Osteoblast (primary cell): Measurements from ENCODE around the gene MLEC. TPM values are rescaled to one million over a fixed set of nuclear protein-coding genes. Genes with fewer than 3 reads are reported as not detected.

Experiments used
- DNase-seq: peaks from one replicate; pipeline ENCODE4 v3.0.0; 2011; ENCODE audit warnings: low spot score, mixed read lengths; ENCODE audit not compliant: insufficient read length; ENCODE audit errors: missing footprints
- H2AFZ ChIP-seq: 2 replicates; pipeline ENCODE4 v1.6.0; 2011; ENCODE audit warnings: mild to moderate bottlenecking, low read length
- H3K27ac ChIP-seq: 2 replicates; pipeline ENCODE4 v1.5.1; 2011; ENCODE audit warnings: mild to moderate bottlenecking, low read depth, low read length, moderate library complexity
- H3K27me3 ChIP-seq: 2 replicates; pipeline ENCODE4 v1.6.0; 2012; ENCODE audit warnings: mild to moderate bottlenecking, control low read depth, inconsistent platforms, low read length, moderate library complexity; ENCODE audit not compliant: insufficient read depth
- H3K36me3 ChIP-seq: 2 replicates; pipeline ENCODE4 v1.5.1; 2011; ENCODE audit warnings: mild to moderate bottlenecking, low read length, control low read depth, moderate library complexity; ENCODE audit not compliant: insufficient read depth
- H3K4me1 ChIP-seq: 2 replicates; pipeline ENCODE4 v1.5.1; 2011; ENCODE audit warnings: mild to moderate bottlenecking, low read length, control low read depth, moderate library complexity; ENCODE audit not compliant: insufficient read depth
- H3K4me2 ChIP-seq: 2 replicates; pipeline ENCODE4 v1.6.0; 2011; ENCODE audit warnings: mild to moderate bottlenecking, low read length; ENCODE audit not compliant: insufficient read depth
- H3K4me3 ChIP-seq: fragments of 200-600 bp; sonication (generic); 3 replicates; pipeline ENCODE4 v1.5.1; 2012; ENCODE audit warnings: mild to moderate bottlenecking, low read length, inconsistent platforms; ENCODE audit not compliant: insufficient read depth
- H3K79me2 ChIP-seq: 2 replicates; pipeline ENCODE4 v1.6.0; 2012; ENCODE audit warnings: mild to moderate bottlenecking, low read length, control low read depth, inconsistent platforms; ENCODE audit not compliant: insufficient read depth
- H3K9me3 ChIP-seq: 2 replicates; pipeline ENCODE4 v1.5.1; 2011; ENCODE audit warnings: low read depth, low read length, control low read depth
- H4K20me1 ChIP-seq: 2 replicates; pipeline ENCODE4 v1.6.0; 2012; ENCODE audit warnings: mild to moderate bottlenecking, low read length, control low read depth; ENCODE audit not compliant: insufficient read depth
- total RNA-seq: library from RNA; depleted of rRNA; stranded (reverse); fragments of >200 nt; gene quantifications from 2 replicates; pipeline ENCODE4 v1.2.3, GENCODE V29; 2012
- TF ChIP-seq, protein P1 (sequence below): IDR thresholded peaks from 2 replicates; pipeline ENCODE4 v1.5.1; 2011; ENCODE audit warnings: mild to moderate bottlenecking, low read depth, low read length, moderate library complexity; ENCODE audit errors: extremely low read depth

The MLEC gene
- total RNA-seq, 1 donor, result 89.8 TPM

DNA sequence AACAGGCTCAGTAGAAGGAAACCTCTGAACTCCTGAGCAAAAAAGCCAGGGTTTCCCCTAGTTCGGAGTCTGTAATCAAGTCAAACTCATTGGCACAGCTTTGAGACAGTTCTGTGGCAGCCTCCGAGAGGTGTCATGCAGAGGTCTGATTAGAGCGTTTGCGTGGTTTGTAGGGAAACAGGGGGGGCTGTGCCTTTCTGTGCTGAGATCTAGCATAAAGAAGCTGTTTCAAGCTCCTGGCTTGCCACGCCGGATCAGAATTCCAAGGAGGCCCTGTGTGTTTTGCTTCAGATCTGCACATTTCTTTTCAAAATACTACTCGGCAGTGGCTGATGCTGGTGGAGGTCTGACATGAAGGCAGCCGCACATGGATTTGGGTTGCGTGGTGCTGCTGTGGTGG is 44.8 kb upstream of the MLEC start:
- no peak overlapping the region for H3K27ac ChIP-seq

DNA sequence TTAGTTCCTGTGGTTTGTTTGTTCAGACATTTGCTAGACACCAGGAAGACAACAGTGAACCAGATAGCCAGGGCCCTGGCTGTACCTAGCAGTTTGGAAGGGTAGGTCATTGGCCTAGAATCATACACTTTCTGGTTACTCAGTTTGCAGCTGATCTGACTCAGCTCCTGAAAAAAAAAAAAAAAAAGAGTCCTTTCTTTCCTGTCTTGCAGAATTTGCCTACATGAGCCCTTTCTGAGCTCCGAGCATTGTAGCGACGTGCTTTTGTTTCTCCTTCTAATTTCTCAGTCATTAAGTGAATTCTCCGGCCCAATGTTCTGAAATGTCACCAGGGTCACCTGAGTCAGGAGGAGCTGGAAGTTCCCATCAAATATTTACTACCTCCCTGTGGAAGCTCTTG is 44.1 kb upstream of the MLEC start:
- Histone ChIP-seq H3K36me3 (no peaks in the 10 kb centered on the region), H3K27me3 (peaks cover 61% of the 10 kb centered on the region), H3K4me3 (no peak overlapping the region), H2AFZ (no peak overlapping the region), H3K79me2 (no peaks in the 10 kb centered on the region), H3K9me3 (no peaks in the 10 kb centered on the region), H3K4me1 (no peaks in the 10 kb centered on the region), H3K27ac (no peak overlapping the region), H4K20me1 (peaks cover 9% of the 10 kb centered on the region), H3K4me2 (no peak overlapping the region)
- DNase-seq, result no peak
- TF ChIP-seq, protein P1, sequence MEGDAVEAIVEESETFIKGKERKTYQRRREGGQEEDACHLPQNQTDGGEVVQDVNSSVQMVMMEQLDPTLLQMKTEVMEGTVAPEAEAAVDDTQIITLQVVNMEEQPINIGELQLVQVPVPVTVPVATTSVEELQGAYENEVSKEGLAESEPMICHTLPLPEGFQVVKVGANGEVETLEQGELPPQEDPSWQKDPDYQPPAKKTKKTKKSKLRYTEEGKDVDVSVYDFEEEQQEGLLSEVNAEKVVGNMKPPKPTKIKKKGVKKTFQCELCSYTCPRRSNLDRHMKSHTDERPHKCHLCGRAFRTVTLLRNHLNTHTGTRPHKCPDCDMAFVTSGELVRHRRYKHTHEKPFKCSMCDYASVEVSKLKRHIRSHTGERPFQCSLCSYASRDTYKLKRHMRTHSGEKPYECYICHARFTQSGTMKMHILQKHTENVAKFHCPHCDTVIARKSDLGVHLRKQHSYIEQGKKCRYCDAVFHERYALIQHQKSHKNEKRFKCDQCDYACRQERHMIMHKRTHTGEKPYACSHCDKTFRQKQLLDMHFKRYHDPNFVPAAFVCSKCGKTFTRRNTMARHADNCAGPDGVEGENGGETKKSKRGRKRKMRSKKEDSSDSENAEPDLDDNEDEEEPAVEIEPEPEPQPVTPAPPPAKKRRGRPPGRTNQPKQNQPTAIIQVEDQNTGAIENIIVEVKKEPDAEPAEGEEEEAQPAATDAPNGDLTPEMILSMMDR, result no peak

More for the DNA sequence above, 44.8 kb upstream of the MLEC start:
- Histone ChIP-seq H4K20me1 (peaks cover 9% of the 10 kb centered on the region), H3K9me3 (no peaks in the 10 kb centered on the region), H3K4me1 (no peaks in the 10 kb centered on the region), H3K4me2 (no peak overlapping the region), H3K79me2 (no peaks in the 10 kb centered on the region), H2AFZ (no peak overlapping the region), H3K36me3 (no peaks in the 10 kb centered on the region), H3K4me3 (no peak overlapping the region), H3K27me3 (peaks cover 61% of the 10 kb centered on the region)
- no peak for DNase-seq
- TF ChIP-seq, protein P1, result no peak

DNA sequence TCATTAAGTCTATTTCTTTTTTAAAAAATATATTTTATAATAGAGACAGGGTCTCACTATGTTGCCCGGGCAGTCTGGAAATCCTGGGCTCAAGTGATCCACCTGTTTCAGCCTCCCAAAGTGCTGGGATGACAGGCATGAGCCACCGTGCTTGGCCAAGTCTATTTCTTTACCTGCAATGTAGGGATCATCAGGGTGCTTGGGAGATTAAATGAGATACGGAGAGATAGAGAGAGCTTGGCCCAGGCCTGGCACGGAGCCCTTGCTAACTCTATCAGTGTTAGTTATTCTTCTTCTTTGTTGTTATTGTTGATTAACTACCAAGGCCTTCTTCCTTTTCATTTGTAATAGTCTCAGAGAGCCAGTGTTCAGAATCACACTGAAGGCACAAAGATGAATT is 43.4 kb upstream of the MLEC start:
- DNase-seq, result no peak
- TF ChIP-seq, protein P1, result no peak

DNA sequence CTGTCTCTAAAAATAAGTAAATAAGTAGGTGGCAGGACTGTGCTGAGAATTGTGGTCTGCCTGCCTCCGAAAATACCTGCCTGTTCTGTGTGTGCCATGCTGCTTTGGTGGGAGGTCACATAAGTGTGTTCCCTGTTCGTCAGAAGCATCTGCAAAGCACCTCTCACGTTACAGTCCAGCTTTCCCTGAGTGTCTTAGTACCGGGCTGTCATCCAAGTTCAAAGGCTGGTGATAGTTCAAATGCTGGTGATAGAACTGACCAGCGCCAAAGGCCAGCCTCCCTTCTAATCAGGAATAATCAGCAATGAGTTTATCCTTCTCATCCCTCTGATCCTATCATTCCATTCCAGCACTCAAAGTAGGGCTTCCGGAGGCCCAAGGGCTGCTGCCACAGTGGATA is 40.9 kb upstream of the MLEC start:
- H3K4me1 ChIP-seq, result peaks cover 9% of the 10 kb centered on the region
- H3K79me2 ChIP-seq, result no peaks in the 10 kb centered on the region
- TF ChIP-seq, protein P1, result no peak
- H3K4me2 ChIP-seq, result no peak overlapping the region
- peaks cover 9% of the 10 kb centered on the region for H4K20me1 ChIP-seq
- H3K27me3 ChIP-seq, result peaks cover 68% of the 10 kb centered on the region
- no peaks in the 10 kb centered on the region for H3K36me3 ChIP-seq
- no peak overlapping the region for H3K27ac ChIP-seq
- no peak overlapping the region for H3K4me3 ChIP-seq
- no peaks in the 10 kb centered on the region for H3K9me3 ChIP-seq
- H2AFZ ChIP-seq, result no peak overlapping the region
- no peak for DNase-seq

More for the DNA sequence above, 43.4 kb upstream of the MLEC start:
- Histone ChIP-seq H3K4me1 (no peaks in the 10 kb centered on the region), H2AFZ (no peak overlapping the region), H3K79me2 (no peaks in the 10 kb centered on the region), H3K9me3 (no peaks in the 10 kb centered on the region), H4K20me1 (peaks cover 9% of the 10 kb centered on the region), H3K4me2 (no peak overlapping the region), H3K27me3 (peaks cover 61% of the 10 kb centered on the region), H3K36me3 (no peaks in the 10 kb centered on the region), H3K4me3 (no peak overlapping the region), H3K27ac (no peak overlapping the region)
